Lower leg skin (tissue), 4 donors: Measurements from ENCODE around the gene MIF. TPM values are rescaled to one million over a fixed set of nuclear protein-coding genes. Genes with fewer than 3 reads are reported as not detected.
"Not testable (repeated sequence)": the region's sequence is repeated elsewhere in the genome, so short reads cannot be mapped to it uniquely, and the experiment has no call there.

Experiments used
- DNase-seq, 2 donors: peaks; one replicate each; pipeline ENCODE4 v3.0.0-alpha.2; 2019; ENCODE audit warnings: low spot score in 2 of 2
- H3K4me3 ChIP-seq: fragments of 200-600 bp; sonication (generic); 2 replicates; pipeline ENCODE4 v1.5.1; 2017; ENCODE audit warnings: mild to moderate bottlenecking, low read depth; ENCODE audit not compliant: poor library complexity, severe bottlenecking
- CTCF ChIP-seq, 3 donors: fragments of 450-650 bp; IDR thresholded peaks; one replicate each; pipeline ENCODE4 v1.5.1; 2016; ENCODE audit warnings: antibody characterized with exemption in 3 of 3, mild to moderate bottlenecking in 3 of 3, moderate library complexity in 2 of 3
- POLR2A ChIP-seq, 2 donors: fragments of 450-650 bp; IDR thresholded peaks; one replicate each; pipeline ENCODE4 v1.6.1; 2016 to 2017; ENCODE audit warnings: antibody characterized with exemption in 2 of 2, mild to moderate bottlenecking in 1 of 2, moderate library complexity in 1 of 2
- WGBS, 2 donors: methylation state at CpG; one replicate each; pipeline ENCODE4 v1.1.5; 2018; 5-methylcytosine and 5-hydroxymethylcytosine counted together
- intact Hi-C: fragments of 100-400 bp; cut with DNase I; formaldehyde crosslinking; loops from one replicate; pipeline ENCODE4 v1.15.0; 2023; ENCODE audit warnings: low total_unique reads
- total RNA-seq, 4 donors: library from RNA; depleted of rRNA; stranded (reverse); fragments of >200 nt; gene quantifications; one replicate each; pipeline ENCODE4 v1.1.0, GENCODE V29; 2016

Gene MIF
- total RNA-seq, 4 donors from 2014 or later: 156 to 362 (median 318) TPM

GRCh38 chr22:23896523-23897186 lies 2.5 kb downstream of the MIF start:
- intact Hi-C loops: no loop called here
- DNase-seq: no peak
- WGBS, 2 donors: 89 to 97% methylated on average over 5 to 8 of the region's 8 CpGs
- TF ChIP-seq POLR2A (IDR thresholded peaks at IDR 0.05) (no peak), CTCF (IDR thresholded peaks at IDR 0.05) (no peak)
- no peak overlapping the region for H3K4me3 ChIP-seq

DNA sequence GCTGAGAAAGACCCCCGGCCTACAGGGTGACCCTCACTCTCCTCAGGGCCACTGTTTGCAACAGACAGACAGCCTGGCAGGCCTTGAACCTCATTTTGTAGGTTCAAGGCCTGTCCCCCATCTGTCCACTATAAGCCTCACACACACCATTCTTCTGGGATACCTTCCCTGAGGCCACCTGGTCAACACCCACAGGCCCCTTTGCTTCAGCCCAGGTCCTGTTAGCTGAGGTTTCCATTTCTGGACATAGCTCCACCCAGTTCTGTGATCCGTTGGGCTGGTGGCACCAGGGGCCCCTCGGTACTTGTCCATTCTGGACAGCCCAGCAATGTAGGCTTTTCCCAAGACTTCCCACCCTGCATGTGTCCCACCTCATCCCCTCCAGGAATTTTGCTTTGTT lies 3.1 kb downstream of the MIF start:
- H3K4me3 ChIP-seq: no peak overlapping the region
- no peak for DNase-seq
- WGBS, 2 donors: 89 to 93% methylated on average over 3 of the region's 3 CpGs
- TF ChIP-seq CTCF (IDR thresholded peaks at IDR 0.05) (no peak), POLR2A (IDR thresholded peaks at IDR 0.05) (no peak)
- intact Hi-C loops: no loop called here

DNA sequence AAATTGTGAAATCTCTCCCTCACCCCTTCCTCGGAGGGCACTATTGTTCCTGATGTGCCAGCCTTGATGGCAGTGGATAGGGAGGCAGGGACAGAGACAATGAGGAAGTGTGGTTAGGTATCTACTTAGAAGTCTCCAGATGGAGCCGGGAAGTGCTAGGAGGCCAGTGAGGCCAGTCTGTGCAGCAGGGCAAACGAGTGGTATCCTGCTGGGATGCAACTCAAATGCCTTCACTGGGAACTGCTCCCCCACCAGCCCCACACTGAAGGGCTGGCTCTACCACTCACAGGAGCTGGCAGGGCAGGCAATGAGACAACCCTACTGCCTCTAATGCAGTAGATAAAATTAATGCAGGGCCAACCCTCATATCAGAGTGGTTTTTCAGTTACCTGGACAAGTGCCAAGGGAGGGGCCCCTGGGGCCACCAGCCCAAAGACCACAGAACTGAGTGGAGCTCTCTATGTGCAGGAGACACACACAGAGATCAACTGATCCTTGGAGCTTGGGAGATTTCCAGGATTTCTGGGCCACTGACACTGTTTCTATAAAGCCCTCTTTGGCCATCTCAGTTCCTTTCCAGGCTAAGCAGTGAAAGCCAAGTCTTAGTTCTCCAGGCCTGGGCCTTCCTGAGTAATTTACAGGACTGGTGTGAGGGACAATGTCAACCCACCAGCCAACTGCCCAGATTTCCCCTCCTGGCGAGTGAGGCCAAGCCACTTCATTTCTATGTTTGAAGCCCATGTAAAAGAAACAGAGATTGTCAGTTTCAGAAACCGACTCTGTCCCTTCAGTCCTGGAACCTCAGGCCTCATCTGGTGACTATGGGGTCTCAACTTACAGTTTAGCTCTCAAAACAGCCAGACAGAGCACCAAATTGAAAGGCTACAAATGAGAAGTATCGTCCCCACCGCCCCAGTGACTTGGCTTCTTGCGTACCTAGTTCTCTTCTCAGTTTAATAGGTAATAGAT lies 4.1 kb downstream of the MIF start:
- no peak for TF ChIP-seq POLR2A (IDR thresholded peaks at IDR 0.05)
- no peak for TF ChIP-seq CTCF (IDR thresholded peaks at IDR 0.05)
- no peak overlapping the region for H3K4me3 ChIP-seq
- WGBS, 2 donors: 58 to 75% methylated on average over 8 of the region's 8 CpGs
- intact Hi-C loops: no loop called here
- DNase-seq: no peak

GRCh38 chr22:23899042-23899745 lies 5.0 kb downstream of the MIF start:
- no peak for DNase-seq
- no peak for TF ChIP-seq CTCF (IDR thresholded peaks at IDR 0.05)
- no peak for TF ChIP-seq POLR2A (IDR thresholded peaks at IDR 0.05)
- intact Hi-C loops: no loop called here
- WGBS, 2 donors: 74 to 75% methylated on average over 6 of the region's 6 CpGs
- no peak overlapping the region for H3K4me3 ChIP-seq

GRCh38 chr22:23900227-23900626 lies 6.0 kb downstream of the MIF start:
- DNase-seq, intact Hi-C loops, H3K4me3 ChIP-seq: not testable (repeated sequence)
- 77 to 88% methylated on average over 4 of the region's 4 CpGs for WGBS, 2 donors

- no peak for DNase-seq
- no peak overlapping the region for H3K4me3 ChIP-seq
- 88 to 90% methylated on average over 4 of the region's 4 CpGs for WGBS, 2 donors
- TF ChIP-seq CTCF (IDR thresholded peaks at IDR 0.05) (no peak), POLR2A (IDR thresholded peaks at IDR 0.05) (no peak)
- intact Hi-C loops: no loop called here
These were observed 7.4 kb downstream of the MIF start for GRCh38 chr22:23901600-23901999.
